Measurements from ENCODE around the gene LPP. TPM values are rescaled to one million over a fixed set of nuclear protein-coding genes. Genes with fewer than 3 reads are reported as not detected.

The LPP gene
- total RNA-seq, 4 donors from 2014 or later = 1,872 to 3,079 (median 2,300) TPM

DNA sequence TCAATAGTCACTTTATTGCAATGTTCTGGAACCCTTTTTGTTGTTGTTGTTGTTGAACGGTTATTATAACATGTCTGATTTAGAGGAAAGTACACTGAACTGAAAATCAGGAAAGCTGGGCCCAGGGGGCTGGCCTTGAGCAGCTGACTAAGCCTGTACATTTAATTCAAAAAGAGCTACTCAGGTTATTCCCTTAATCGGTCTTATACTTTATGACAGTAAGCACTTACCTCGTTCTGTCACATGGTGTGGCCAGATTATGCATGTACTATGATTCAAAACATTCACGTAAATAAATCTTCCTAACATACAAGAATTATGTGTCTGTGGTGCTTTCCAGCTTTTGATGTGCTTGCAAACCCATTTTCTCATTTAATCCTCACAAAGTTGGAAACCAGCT is 635.3 kb downstream of the LPP start:
- Histone ChIP-seq H3K4me1 (peaks cover 5 to 74% (median 61%) of the 10 kb centered on the region in 4 donors), H3K4me3 (no peak overlapping the region), H3K36me3 (no peaks in the 10 kb centered on the region), H3K27me3 (no peaks in the 10 kb centered on the region), H3K27ac (replicated peaks in 1 of 4) (peak overlapping the region in 1 of 4 donors; percentile 3), H3K9me3 (no peaks in the 10 kb centered on the region)
- intact Hi-C loops (cut with DNase I) = no loop called here
- DNase-seq (ENCODE audit: extremely low spot score) = no peak
- no peak for TF ChIP-seq POLR2A (IDR thresholded peaks at IDR 0.05; ENCODE audit: low read depth)
- WGBS = 74% methylated on average over 4 of the region's 4 CpGs

- H3K27me3 ChIP-seq = no peaks in the 10 kb centered on the region
- 80% methylated on average over 4 of the region's 4 CpGs for WGBS
- intact Hi-C loops (cut with DNase I) = no loop called here
- no peaks in the 10 kb centered on the region for H3K9me3 ChIP-seq
- TF ChIP-seq EP300 (IDR thresholded peaks at IDR 0.05) (no peak), POLR2AphosphoS5 (IDR thresholded peaks at IDR 0.05) (no peak), POLR2A (IDR thresholded peaks at IDR 0.05; ENCODE audit: low read depth) (no peak), CTCF (IDR thresholded peaks at IDR 0.05) (no peak)
- H3K27ac ChIP-seq (replicated peaks in 1 of 4) = no peak overlapping the region
- H3K4me3 ChIP-seq = no peak overlapping the region
- H3K36me3 ChIP-seq = no peaks in the 10 kb centered on the region
- no peak for DNase-seq (ENCODE audit: extremely low spot score)
- peaks cover 10 to 78% (median 60%) of the 10 kb centered on the region in 4 donors for H3K4me1 ChIP-seq
Observed at GRCh38 chr3:188791311-188791710, 637.4 kb downstream of the LPP start.

DNA sequence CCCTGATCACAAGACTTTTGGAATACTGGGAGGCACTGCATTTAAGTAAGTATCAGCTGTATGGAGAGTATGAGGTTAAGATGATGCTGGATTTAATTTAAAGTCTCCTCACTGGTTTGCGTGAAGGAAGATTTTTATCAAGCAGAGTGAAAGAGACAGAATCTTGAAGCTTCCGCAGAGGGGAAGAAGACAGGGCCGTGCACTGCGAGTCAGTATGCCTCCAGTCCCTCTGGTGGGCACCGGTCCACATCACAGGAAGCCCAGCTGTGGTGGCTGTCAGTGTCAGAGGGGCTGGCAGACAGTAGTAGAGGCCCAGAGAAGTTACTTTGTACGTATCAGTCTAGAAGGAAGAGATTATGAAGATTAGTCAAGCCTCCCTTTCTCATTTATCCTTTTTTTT is 638.8 kb downstream of the LPP start:
- Histone ChIP-seq H3K27me3 (no peaks in the 10 kb centered on the region), H3K4me1 (peaks cover 13 to 78% (median 65%) of the 10 kb centered on the region in 4 donors), H3K4me3 (no peak overlapping the region), H3K36me3 (peaks cover 0 to 3% (median 0%) of the 10 kb centered on the region in 4 donors), H3K27ac (replicated peaks in 1 of 4) (peak overlapping the region in 3 of 4 donors; percentile 9 to 34 (median 11)), H3K9me3 (no peaks in the 10 kb centered on the region)
- intact Hi-C loops (cut with DNase I) = no loop called here
- no peak for TF ChIP-seq POLR2AphosphoS5 (IDR thresholded peaks at IDR 0.05)
- peak in 1 of 3 experiments; percentile 38 for TF ChIP-seq CTCF (IDR thresholded peaks at IDR 0.05)
- DNase-seq (ENCODE audit: extremely low spot score) = no peak
- WGBS = 67% methylated on average over 6 of the region's 6 CpGs

- 31% methylated on average over 3 of the region's 3 CpGs for WGBS
- H3K9me3 ChIP-seq = no peaks in the 10 kb centered on the region
- H3K27ac ChIP-seq (replicated peaks in 1 of 4) = peak overlapping the region in 3 of 4 donors; percentile 7 to 65 (median 25)
- TF ChIP-seq POLR2A (IDR thresholded peaks at IDR 0.05; ENCODE audit: low read depth) = no peak
- TF ChIP-seq POLR2AphosphoS5 (IDR thresholded peaks at IDR 0.05) = peak in 1 of 2 donors; percentile 31
- TF ChIP-seq CTCF (IDR thresholded peaks at IDR 0.05) = no peak
- H3K4me3 ChIP-seq = no peak overlapping the region
- peaks cover 24 to 84% (median 69%) of the 10 kb centered on the region in 4 donors for H3K4me1 ChIP-seq
- peaks cover 0 to 3% (median 0%) of the 10 kb centered on the region in 4 donors for H3K36me3 ChIP-seq
- intact Hi-C loops (cut with DNase I) = no loop called here
- H3K27me3 ChIP-seq = no peaks in the 10 kb centered on the region
- no peak for DNase-seq (ENCODE audit: extremely low spot score)
Observed at GRCh38 chr3:188796122-188796631, 642.2 kb downstream of the LPP start.

GRCh38 chr3:188797045-188797444 is 643.1 kb downstream of the LPP start:
- intact Hi-C loops (cut with DNase I) = no loop called here
- DNase-seq (ENCODE audit: extremely low spot score) = no peak
- Histone ChIP-seq H3K4me1 (peaks cover 24 to 80% (median 68%) of the 10 kb centered on the region in 4 donors), H3K4me3 (no peak overlapping the region), H3K27ac (replicated peaks in 1 of 4) (peak overlapping the region; percentile 7 to 65 (median 18)), H3K36me3 (peaks cover 0 to 3% (median 0%) of the 10 kb centered on the region in 4 donors), H3K27me3 (no peaks in the 10 kb centered on the region), H3K9me3 (no peaks in the 10 kb centered on the region)
- whole genome bisulfite sequencing = 51% methylated on average over 3 of the region's 3 CpGs
- TF ChIP-seq POLR2A (IDR thresholded peaks at IDR 0.05; ENCODE audit: low read depth) (no peak), EP300 (IDR thresholded peaks at IDR 0.05) (no peak), CTCF (IDR thresholded peaks at IDR 0.05) (no peak), POLR2AphosphoS5 (IDR thresholded peaks at IDR 0.05) (no peak)
